H1 (cell line): ENCODE results near the gene FBLIM1. TPM values are rescaled to one million over a fixed set of nuclear protein-coding genes. Genes with fewer than 3 reads are reported as not detected.

Experiments
- CTCF ChIA-PET: fragments of 300-600 bp; sonication (Branson Sonifier 250); formaldehyde crosslinking; loops from one replicate; lab custom pipeline; 2021; ENCODE audit not compliant: partially characterized antibody; lab: Charles Lee
- POLR2A ChIA-PET: fragments of 300-600 bp; sonication (Branson Sonifier 250); formaldehyde crosslinking; loops from one replicate; lab custom pipeline; 2021; ENCODE audit warnings: inconsistent platforms; ENCODE audit not compliant: partially characterized antibody; lab: Charles Lee
- DNase-seq, 2 experiments: peaks; one replicate each; pipeline versions ENCODE4 v3.0.0 to v3.0.0-alpha.2; 2010 to 2022; ENCODE audit warnings: low spot score in 2 of 2, low read depth in 1 of 2, mixed read lengths in 1 of 2
- FAIRE-seq: peaks from 2 replicates; lab custom pipeline; 2011; peaks lifted over from hg19 to GRCh38; lab: Jason Lieb, UNC
- H2AFZ ChIP-seq: 2 replicates; pipeline ENCODE4 v1.8.1; 2012; ENCODE audit warnings: low read length, inconsistent platforms
- H2AK5ac ChIP-seq: 2 replicates; pipeline ENCODE4 v1.6.1; 2013; ENCODE audit warnings: low read depth, low read length
- H2BK120ac ChIP-seq: replicated peaks from 2 replicates; pipeline ENCODE3; 2013; ENCODE audit warnings: low read depth, low read length, inconsistent platforms
- H2BK12ac ChIP-seq: 2 replicates; pipeline ENCODE4 v1.6.1; 2013; ENCODE audit warnings: low read depth, low read length
- H2BK15ac ChIP-seq: 2 replicates; pipeline ENCODE4 v1.6.1; 2013; ENCODE audit warnings: low read length
- H2BK20ac ChIP-seq: 2 replicates; pipeline ENCODE4 v1.6.1; 2013; ENCODE audit warnings: low read length
- H2BK5ac ChIP-seq: 2 replicates; pipeline ENCODE4 v1.6.1; 2013; ENCODE audit warnings: low read depth, low read length
- H3K14ac ChIP-seq: 2 replicates; pipeline ENCODE4 v1.6.1; 2013; ENCODE audit warnings: inconsistent platforms; ENCODE audit not compliant: insufficient read length
- H3K18ac ChIP-seq: 2 replicates; pipeline ENCODE4 v1.6.1; 2013; ENCODE audit warnings: low read length; ENCODE audit errors: extremely low read depth
- H3K23ac ChIP-seq: 2 replicates; pipeline ENCODE4 v1.6.1; 2013; ENCODE audit warnings: inconsistent platforms; ENCODE audit not compliant: insufficient read length
- H3K23me2 ChIP-seq: 2 replicates; pipeline ENCODE4 v1.6.1; 2013; ENCODE audit warnings: low read depth, low read length
- H3K27ac ChIP-seq: 2 replicates; pipeline ENCODE4 v1.6.1; 2011; ENCODE audit warnings: low read depth, low read length, inconsistent platforms
- H3K27me3 ChIP-seq, 4 experiments: replicated peaks in 1 of 4; 1 replicate in 1 of 4; 2 replicates in 3 of 4; pipeline versions ENCODE4 v1.6.1 to v1.8.1; 2011 to 2013; ENCODE audit warnings: low read length in 3 of 4, mild to moderate bottlenecking in 3 of 4, inconsistent platforms in 2 of 4, mixed read lengths in 2 of 4, moderate library complexity in 1 of 4; ENCODE audit not compliant: control insufficient read depth in 3 of 4, insufficient read depth in 3 of 4; ENCODE audit errors: extremely low read depth in 1 of 4
- H3K36me3 ChIP-seq, 4 experiments: 2 replicates each; pipeline versions ENCODE4 v1.6.1 to v1.8.1; 2011 to 2013; ENCODE audit warnings: mild to moderate bottlenecking in 4 of 4, low read length in 3 of 4, moderate library complexity in 2 of 4, control low read depth in 1 of 4, inconsistent platforms in 1 of 4; ENCODE audit not compliant: insufficient read depth in 4 of 4, control insufficient read depth in 2 of 4
- H3K4ac ChIP-seq: replicated peaks from 2 replicates; pipeline ENCODE3; 2013; ENCODE audit warnings: low read length, low read depth, mixed read lengths, inconsistent platforms; ENCODE audit not compliant: insufficient read length
- H3K4me1 ChIP-seq, 4 experiments: replicated peaks in 1 of 4; 1 replicate in 1 of 4; 2 replicates in 3 of 4; pipeline versions ENCODE4 v1.6.1 to v1.8.1; 2011 to 2013; ENCODE audit warnings: low read length in 3 of 4, inconsistent platforms in 2 of 4, mixed read lengths in 1 of 4; ENCODE audit not compliant: insufficient read depth in 4 of 4, control insufficient read depth in 3 of 4
- H3K4me2 ChIP-seq, 2 experiments: 2 replicates each; pipeline versions ENCODE4 v1.6.1 to v1.8.1; 2011 to 2013; ENCODE audit warnings: low read depth in 2 of 2, low read length in 2 of 2, control low read depth in 1 of 2, inconsistent platforms in 1 of 2, mild to moderate bottlenecking in 1 of 2; ENCODE audit not compliant: insufficient read depth in 1 of 2
- H3K4me3 ChIP-seq, 4 experiments: fragments of 200-600, 300-600 bp in 1 of 4; sonication (generic), shearing (Covaris generic), sonication (Bioruptor Twin) in 1 of 4; 2 replicates each; pipeline versions ENCODE4 v1.5.1 to v1.8.1; 2011 to 2016; ENCODE audit warnings: low read length in 4 of 4, low read depth in 3 of 4, control low read depth in 2 of 4, inconsistent platforms in 2 of 4, mild to moderate bottlenecking in 2 of 4, mixed read lengths in 1 of 4, moderate library complexity in 1 of 4; ENCODE audit not compliant: insufficient read depth in 2 of 4; ENCODE audit errors: extremely low read depth in 1 of 4
- H3K56ac ChIP-seq: replicated peaks from 2 replicates; pipeline ENCODE3; 2013; ENCODE audit warnings: low read depth, mild to moderate bottlenecking, mixed read lengths, low read length, inconsistent platforms; ENCODE audit not compliant: insufficient read length
- H3K79me1 ChIP-seq: 2 replicates; pipeline ENCODE4 v1.6.1; 2013; ENCODE audit warnings: low read depth, low read length, control low read depth
- H3K79me2 ChIP-seq, 2 experiments: 2 replicates each; pipeline versions ENCODE4 v1.6.1 to v1.8.1; 2012 to 2013; ENCODE audit warnings: low read length in 2 of 2, mild to moderate bottlenecking in 2 of 2, inconsistent platforms in 1 of 2; ENCODE audit not compliant: insufficient read depth in 2 of 2, control insufficient read depth in 1 of 2
- H3K9ac ChIP-seq, 4 experiments: replicated peaks in 1 of 4; 1 replicate in 1 of 4; 2 replicates in 3 of 4; pipeline versions ENCODE4 v1.6.1 to v1.8.1; 2011 to 2013; ENCODE audit warnings: low read depth in 3 of 4, low read length in 3 of 4, control low read depth in 2 of 4, mild to moderate bottlenecking in 2 of 4, moderate library complexity in 2 of 4, inconsistent platforms in 1 of 4; ENCODE audit errors: extremely low read depth in 1 of 4
- H3K9me3 ChIP-seq, 2 experiments: 2 replicates each; pipeline versions ENCODE4 v1.6.1 to v1.8.1; 2012 to 2013; ENCODE audit warnings: mild to moderate bottlenecking in 2 of 2, moderate library complexity in 2 of 2, control low read depth in 1 of 2, inconsistent platforms in 1 of 2, low read depth in 1 of 2, low read length in 1 of 2, mixed read lengths in 1 of 2; ENCODE audit not compliant: insufficient read depth in 2 of 2
- H4K20me1 ChIP-seq, 2 experiments: replicated peaks in 1 of 2; 2 replicates each; pipeline versions ENCODE3 to v1.8.1; 2011 to 2013; ENCODE audit warnings: inconsistent platforms in 2 of 2, low read length in 2 of 2, mild to moderate bottlenecking in 1 of 2; ENCODE audit not compliant: insufficient read depth in 2 of 2, control insufficient read depth in 1 of 2
- H4K5ac ChIP-seq: 2 replicates; pipeline ENCODE4 v1.6.1; 2013; ENCODE audit warnings: low read length, low read depth, mixed read lengths, inconsistent platforms; ENCODE audit not compliant: insufficient read length
- H4K8ac ChIP-seq: 2 replicates; pipeline ENCODE4 v1.8.0; 2013; ENCODE audit warnings: mild to moderate bottlenecking, moderate library complexity, low read length, inconsistent platforms; ENCODE audit not compliant: insufficient read depth; ENCODE audit errors: extremely low read depth
- H4K91ac ChIP-seq: replicated peaks from 2 replicates; pipeline ENCODE3; 2013; ENCODE audit warnings: low read length, mixed read lengths, inconsistent platforms; ENCODE audit not compliant: insufficient read length
- EP300 ChIP-seq, 2 experiments: IDR thresholded peaks; 1 replicate in 1 of 2; 2 replicates in 1 of 2; pipeline ENCODE4 v1.6.1; 2011 to 2012; ENCODE audit warnings: low read depth in 2 of 2, low read length in 2 of 2, mild to moderate bottlenecking in 2 of 2, borderline replicate concordance in 1 of 2, inconsistent platforms in 1 of 2, moderate library complexity in 1 of 2
- HDAC6 ChIP-seq: IDR thresholded peaks from one replicate; pipeline ENCODE4 v1.7.1; 2012; ENCODE audit warnings: low read depth, mild to moderate bottlenecking, inconsistent platforms, low read length, moderate library complexity
- RXRA ChIP-seq: IDR thresholded peaks from 2 replicates; pipeline ENCODE4 v1.6.1; 2011; ENCODE audit warnings: low read depth, mild to moderate bottlenecking, low read length, moderate library complexity; ENCODE audit not compliant: insufficient read depth
- SP1 ChIP-seq: IDR thresholded peaks from 2 replicates; pipeline ENCODE4 v1.6.1; 2011; ENCODE audit warnings: low read depth, low read length
- SRF ChIP-seq: IDR thresholded peaks from 2 replicates; pipeline ENCODE4 v1.6.1; 2011; ENCODE audit warnings: mild to moderate bottlenecking, low read depth, low read length, moderate library complexity
- TCF12 ChIP-seq: IDR thresholded peaks from 2 replicates; pipeline ENCODE4 v1.6.1; 2011; ENCODE audit warnings: low read depth, mild to moderate bottlenecking, low read length
- WGBS, 2 experiments: shearing (Covaris generic) in 1 of 2; methylation state at CpG; one replicate each; pipeline versions ENCODE4 v1.1.6 to v1.1.7; 2013 to 2015; ENCODE audit warnings: low lambda C conversion rate in 2 of 2, mixed read lengths in 2 of 2, inconsistent platforms in 1 of 2, low coverage in 1 of 2, missing lambda C conversion rate in 1 of 2; ENCODE audit not compliant: insufficient replicate concordance in 2 of 2, insufficient coverage in 1 of 2, insufficient read length in 1 of 2; ENCODE audit errors: extremely low coverage in 1 of 2, missing lambda C conversion rate in 1 of 2; 5-methylcytosine and 5-hydroxymethylcytosine counted together
- polyA plus RNA-seq, 7 experiments: library from polyadenylated mRNA; depleted of rRNA in 3 of 7; stranded (reverse) in 5 of 7; unstranded in 2 of 7; fragments of >200 nt in 5 of 7; fragments of 200-250 nt in 2 of 7; gene quantifications; 1 replicate in 5 of 7; 2 replicates in 1 of 7; 4 replicates in 1 of 7; pipeline versions ENCODE4 v1.2.1 to v1.2.3, GENCODE V29; 2011 to 2013; ENCODE audit warnings: missing spikeins in 2 of 7, mixed read lengths in 2 of 7
- total RNA-seq: library from RNA; stranded (reverse); fragmentation: NEBNext Ultra II Directional; extraction: Animal tissue kit (Norgen Biotek cat#: 25700); gene quantifications from 2 replicates; pipeline ENCODE4 v1.2.1, GENCODE V29; 2021

FBLIM1 gene
- total and polyA plus RNA-seq, 2 of the 8 experiments (the other 6 are each of a cell fraction or from before 2014, with no cell fraction given) = 66.6 to 66.7 TPM

DNA sequence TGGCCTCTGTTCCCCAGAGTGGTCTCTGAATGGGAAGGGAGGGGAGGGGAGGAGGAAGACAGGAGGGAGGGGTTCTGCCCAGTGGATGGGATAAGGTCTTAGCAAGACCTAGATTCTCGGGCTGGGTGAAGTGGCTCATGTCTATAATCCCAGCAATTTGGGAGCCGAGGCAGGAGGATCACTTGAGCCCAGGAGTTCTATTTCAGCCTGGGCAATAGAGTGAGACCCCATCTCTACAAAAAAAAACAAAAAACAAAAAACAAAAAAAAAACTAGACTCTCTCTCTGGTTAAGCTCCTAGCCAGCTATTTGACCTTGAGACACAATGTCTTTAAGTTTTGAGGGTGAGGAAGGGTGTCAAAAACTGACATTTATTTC lies 37.5 kb downstream of the FBLIM1 start:
- H3K36me3 ChIP-seq = no peaks in the 10 kb centered on the region
- FAIRE-seq = no peak
- no peak overlapping the region for H2BK5ac ChIP-seq
- H3K4me3 ChIP-seq = no peak overlapping the region
- no peaks in the 10 kb centered on the region for H3K79me1 ChIP-seq
- H3K23me2 ChIP-seq = no peaks in the 10 kb centered on the region
- H3K18ac ChIP-seq = no peak overlapping the region
- H3K27me3 ChIP-seq = no peaks in the 10 kb centered on the region
- H3K4me1 ChIP-seq = peaks cover 0 to 18% (median 12%) of the 10 kb centered on the region in 4 experiments; a peak in 6 of 7 replicates
- H4K8ac ChIP-seq = no peak overlapping the region
- H3K27ac ChIP-seq = no peak overlapping the region
- no peak overlapping the region for H2BK20ac ChIP-seq
- H2AK5ac ChIP-seq = no peak overlapping the region
- H3K23ac ChIP-seq = no peak overlapping the region
- no peak overlapping the region for H3K14ac ChIP-seq
- H3K56ac ChIP-seq = no peak overlapping the region
- no peak overlapping the region for H2AFZ ChIP-seq
- DNase-seq = no peak
- H4K91ac ChIP-seq = no peak overlapping the region
- H3K9me3 ChIP-seq = no peaks in the 10 kb centered on the region
- H4K20me1 ChIP-seq = peaks cover 0 to under 1% of the 10 kb centered on the region in 2 experiments
- H4K5ac ChIP-seq = no peak overlapping the region
- POLR2A ChIA-PET = interaction anchor here (0.6 to 1.9 kb wide), 5 partner anchors 12 to 160 kb away, joined by 3 to 9 read pairs (median 4); no protein-coding TSS in a partner anchor
- no peak overlapping the region for H3K4me2 ChIP-seq
- H3K9ac ChIP-seq = no peak overlapping the region
- no peaks in the 10 kb centered on the region for H3K79me2 ChIP-seq
- CTCF ChIA-PET = interaction anchor here (0.6 to 2.7 kb wide), 11 partner anchors 9 to 199 kb away, joined by 3 to 15 read pairs (median 5); partner anchors contain the start of genes SPEN and UQCRHL
- WGBS, 2 experiments = 100% methylated on average over 2 of the region's 2 CpGs; no CpG with 5 or more reads in 1 of the 2 experiments
- no peak overlapping the region for H2BK15ac ChIP-seq
- no peak overlapping the region for H2BK120ac ChIP-seq
- H2BK12ac ChIP-seq = no peak overlapping the region
- no peak overlapping the region for H3K4ac ChIP-seq
- TF ChIP-seq EP300 (IDR thresholded peaks at IDR 0.05; ENCODE audit: borderline replicate concordance in 1 of 2, low read depth in 2 of 2, low read length in 2 of 2) (no peak), HDAC6 (no peak), RXRA (no peak), TCF12 (no peak), SP1 (no peak), SRF (no peak)
